Activated CD8-positive, alpha-beta memory T cell treated with anti-CD3 and anti-CD28 coated beads for 48 hours (primary cell): ENCODE data around the gene USP32.

ENCODE experiments used
- DNase-seq, 3 experiments: peaks; one replicate each; pipeline ENCODE4 v3.0.0-alpha.2; 2020; ENCODE audit warnings: low read depth in 2 of 3, low spot score in 2 of 3

USP32 gene

GRCh38 chr17:60303406-60304099 is 88.4 kb downstream of the USP32 start:
- DNase-seq = no peak

GRCh38 chr17:60301649-60302048 is 90.3 kb downstream of the USP32 start:
- no peak for DNase-seq

GRCh38 chr17:60300949-60301348 is 91.0 kb downstream of the USP32 start:
- no peak for DNase-seq

- DNase-seq = no peak
These were observed 91.9 kb downstream of the USP32 start for GRCh38 chr17:60300011-60300410.

- no peak for DNase-seq
These were observed 94.1 kb downstream of the USP32 start for GRCh38 chr17:60297760-60298401.

- no peak for DNase-seq
These were observed 95.8 kb downstream of the USP32 start for GRCh38 chr17:60296177-60296576.

GRCh38 chr17:60293580-60294335 is 98.2 kb downstream of the USP32 start:
- no peak for DNase-seq

- DNase-seq = no peak
These were observed 99.2 kb downstream of the USP32 start for GRCh38 chr17:60292697-60293096.

- no peak for DNase-seq
These were observed 107.2 kb downstream of the USP32 start for GRCh38 chr17:60284709-60285108.

- no peak for DNase-seq
These were observed 108.1 kb downstream of the USP32 start for GRCh38 chr17:60283816-60284215.

GRCh38 chr17:60280673-60281072 is 111.3 kb downstream of the USP32 start:
- no peak for DNase-seq

GRCh38 chr17:60278237-60278636 is 113.7 kb downstream of the USP32 start:
- DNase-seq = no peak

GRCh38 chr17:60277258-60277657 is 114.7 kb downstream of the USP32 start:
- DNase-seq = no peak

- DNase-seq = no peak
These were observed 122.5 kb downstream of the USP32 start for GRCh38 chr17:60269417-60269816.

GRCh38 chr17:60260540-60260939 is 131.4 kb downstream of the USP32 start:
- DNase-seq = no peak

GRCh38 chr17:60258313-60258712 is 133.6 kb downstream of the USP32 start:
- DNase-seq = no peak

GRCh38 chr17:60256174-60256573 is 135.8 kb downstream of the USP32 start:
- DNase-seq = no peak

GRCh38 chr17:60253048-60253447 is 138.9 kb downstream of the USP32 start:
- DNase-seq = no peak

- no peak for DNase-seq
These were observed 139.5 kb downstream of the USP32 start for GRCh38 chr17:60252459-60252858.

- DNase-seq = no peak
These were observed 142.6 kb downstream of the USP32 start for GRCh38 chr17:60249290-60249826.

- DNase-seq = no peak
These were observed 143.2 kb downstream of the USP32 start for GRCh38 chr17:60248618-60249289.
